IMR-90 (cell line): ENCODE data around the gene DPP6. TPM values are rescaled to one million over a fixed set of nuclear protein-coding genes. Genes with fewer than 3 reads are reported as not detected.

ENCODE experiments used
- ATAC-seq: fragments of 200-7000 bp; cut with Tn5 transposase; 2 replicates; pipeline ENCODE4 v1.9.1; 2020; ENCODE audit warnings: low read depth, mild to moderate bottlenecking, moderate library complexity
- BruUV-seq: library from RNA; stranded (reverse); fragments of 400-500 nt; replicated peaks from 2 replicates; lab custom pipeline; 2021; lab: Mats Ljungman, UMichigan
- CTCF ChIA-PET: fragments of 300-600 bp; formaldehyde crosslinking; extraction: SDS; loops from one replicate; lab custom pipeline; 2021; ENCODE audit warnings: antibody characterized with exemption; lab: Yijun Ruan, JAX
- POLR2A ChIA-PET: fragments of 300-600 bp; sonication (Branson Sonifier 250); formaldehyde crosslinking; loops from one replicate; lab custom pipeline; 2022; ENCODE audit warnings: antibody characterized with exemption; ENCODE audit not compliant: unreplicated experiment; lab: Charles Lee
- DNase-seq: peaks from one replicate; pipeline ENCODE4 v3.0.0; 2013
- H2AFZ ChIP-seq: replicated peaks from 2 replicates; pipeline ENCODE3; 2013; ENCODE audit warnings: low read length, mild to moderate bottlenecking; ENCODE audit not compliant: poor library complexity
- H2AK5ac ChIP-seq: 2 replicates; pipeline ENCODE4 v1.6.1; 2013; ENCODE audit warnings: low read depth, low read length, inconsistent platforms
- H2AK9ac ChIP-seq: replicated peaks from 2 replicates; pipeline ENCODE3; 2013; ENCODE audit warnings: mild to moderate bottlenecking, low read depth, low read length, moderate library complexity; ENCODE audit not compliant: poor library complexity
- H2BK120ac ChIP-seq: 2 replicates; pipeline ENCODE4 v1.6.1; 2013; ENCODE audit warnings: low read depth, low read length, inconsistent platforms
- H2BK15ac ChIP-seq: 3 replicates; pipeline ENCODE4 v1.6.1; 2013; ENCODE audit warnings: low read depth, low read length, inconsistent platforms
- H2BK20ac ChIP-seq: 2 replicates; pipeline ENCODE4 v1.6.1; 2013; ENCODE audit warnings: low read depth, mild to moderate bottlenecking, inconsistent platforms, low read length, moderate library complexity
- H2BK5ac ChIP-seq: 2 replicates; pipeline ENCODE4 v1.6.1; 2013; ENCODE audit warnings: mild to moderate bottlenecking, low read depth, low read length, inconsistent platforms; ENCODE audit not compliant: poor library complexity, severe bottlenecking
- H3K14ac ChIP-seq: replicated peaks from 2 replicates; pipeline ENCODE4 v1.6.1; 2013; ENCODE audit warnings: low read depth, low read length, inconsistent platforms
- H3K18ac ChIP-seq: 2 replicates; pipeline ENCODE4 v1.6.1; 2013; ENCODE audit warnings: low read depth, low read length, control low read depth
- H3K23ac ChIP-seq: 2 replicates; pipeline ENCODE4 v1.6.1; 2013; ENCODE audit warnings: low read depth, low read length, inconsistent platforms
- H3K27ac ChIP-seq: 2 replicates; pipeline ENCODE4 v1.5.1; 2013; ENCODE audit warnings: mild to moderate bottlenecking, control low read depth, low read length; ENCODE audit not compliant: insufficient read depth
- H3K27me3 ChIP-seq: 2 replicates; pipeline ENCODE4 v1.6.1; 2013; ENCODE audit warnings: low read length; ENCODE audit not compliant: control insufficient read depth, insufficient read depth
- H3K36me3 ChIP-seq: 2 replicates; pipeline ENCODE4 v1.6.1; 2013; ENCODE audit warnings: low read length, mixed read lengths; ENCODE audit not compliant: control insufficient read depth, insufficient read depth
- H3K4ac ChIP-seq: 2 replicates; pipeline ENCODE4 v1.6.1; 2013; ENCODE audit warnings: low read depth, low read length, inconsistent platforms
- H3K4me1 ChIP-seq: 2 replicates; pipeline ENCODE4 v1.6.1; 2013; ENCODE audit warnings: low read length, mixed read lengths; ENCODE audit not compliant: control insufficient read depth, insufficient read depth
- H3K4me2 ChIP-seq: 2 replicates; pipeline ENCODE4 v1.6.1; 2013; ENCODE audit warnings: low read depth, mild to moderate bottlenecking, control low read depth, low read length, moderate library complexity
- H3K4me3 ChIP-seq: 2 replicates; pipeline ENCODE4 v1.5.1; 2013; ENCODE audit warnings: low read depth, mild to moderate bottlenecking, control low read depth, low read length, moderate library complexity; ENCODE audit not compliant: insufficient read depth
- H3K56ac ChIP-seq: 2 replicates; pipeline ENCODE4 v1.6.1; 2013; ENCODE audit warnings: low read length, inconsistent platforms; ENCODE audit not compliant: insufficient read depth; ENCODE audit errors: extremely low read depth
- H3K79me1 ChIP-seq, 2 experiments: 2 replicates each; pipeline ENCODE4 v1.6.1; 2013; ENCODE audit warnings: low read length in 2 of 2, inconsistent platforms in 1 of 2, low read depth in 1 of 2
- H3K9ac ChIP-seq: 2 replicates; pipeline ENCODE4 v1.6.1; 2013; ENCODE audit warnings: low read depth, low read length, control low read depth
- H3K9me1 ChIP-seq: 2 replicates; pipeline ENCODE4 v1.6.1; 2013; ENCODE audit warnings: low read length, inconsistent platforms; ENCODE audit not compliant: insufficient read depth
- H3K9me3 ChIP-seq: 2 replicates; pipeline ENCODE4 v1.6.1; 2013; ENCODE audit warnings: low read length; ENCODE audit not compliant: control insufficient read depth, insufficient read depth
- H4K20me1 ChIP-seq: 2 replicates; pipeline ENCODE4 v1.6.1; 2013; ENCODE audit warnings: low read length, inconsistent platforms; ENCODE audit not compliant: insufficient read depth
- H4K5ac ChIP-seq: 2 replicates; pipeline ENCODE4 v1.6.1; 2013; ENCODE audit warnings: mild to moderate bottlenecking, low read depth, low read length, control low read depth
- H4K8ac ChIP-seq, 2 experiments: 2 replicates each; pipeline ENCODE4 v1.6.1; 2013; ENCODE audit warnings: low read depth in 2 of 2, low read length in 2 of 2, control low read depth in 1 of 2, inconsistent platforms in 1 of 2
- H4K91ac ChIP-seq: 2 replicates; pipeline ENCODE4 v1.6.1; 2013; ENCODE audit warnings: low read depth, low read length, inconsistent platforms; ENCODE audit not compliant: insufficient read depth
- BHLHE40 ChIP-seq: fragments of 150-350 bp; IDR thresholded peaks from 2 replicates; pipeline ENCODE4 v1.6.1; 2016; ENCODE audit warnings: mild to moderate bottlenecking, low read depth, low read length
- CHD1 ChIP-seq: IDR thresholded peaks from 2 replicates; pipeline ENCODE4 v1.6.1; 2012; ENCODE audit warnings: low read depth, low read length, improper control_type of control experiment
- CTCF ChIP-seq: conservative IDR thresholded peaks from 2 replicates; pipeline ENCODE4 v1.5.1; 2012; ENCODE audit warnings: mild to moderate bottlenecking, low read depth, low read length, improper control_type of control experiment
- FOS ChIP-seq: fragments of 150-350 bp; IDR thresholded peaks from 2 replicates; pipeline ENCODE4 v1.6.1; 2016; ENCODE audit warnings: low read depth, low read length
- MAFK ChIP-seq: IDR thresholded peaks from 2 replicates; pipeline ENCODE4 v1.6.1; 2012; ENCODE audit warnings: low read depth, low read length, improper control_type of control experiment
- MAZ ChIP-seq: IDR thresholded peaks from 2 replicates; pipeline ENCODE4 v1.6.1; 2012; ENCODE audit warnings: low read depth, mild to moderate bottlenecking, low read length, improper control_type of control experiment, moderate library complexity, borderline replicate concordance
- MXI1 ChIP-seq: IDR thresholded peaks from 2 replicates; pipeline ENCODE4 v1.6.1; 2012; ENCODE audit warnings: low read depth, mild to moderate bottlenecking, low read length, moderate library complexity, borderline replicate concordance
- NFE2L2 ChIP-seq: fragments of 150-350 bp; IDR thresholded peaks from 2 replicates; pipeline ENCODE4 v1.6.1; 2016; ENCODE audit warnings: low read depth, mild to moderate bottlenecking, low read length
- POLR2A ChIP-seq: IDR thresholded peaks from 2 replicates; pipeline ENCODE4 v1.6.1; 2012; ENCODE audit warnings: mild to moderate bottlenecking, low read depth, low read length
- RCOR1 ChIP-seq: IDR thresholded peaks from 2 replicates; pipeline ENCODE4 v1.6.1; 2012; ENCODE audit warnings: mild to moderate bottlenecking, low read length, improper control_type of control experiment; ENCODE audit not compliant: insufficient replicate concordance
- RFX5 ChIP-seq: IDR thresholded peaks from 2 replicates; pipeline ENCODE4 v1.8.0; 2012; ENCODE audit warnings: low read depth, mild to moderate bottlenecking, low read length, moderate library complexity
- SMC3 ChIP-seq: fragments of 150-350 bp; IDR thresholded peaks from 2 replicates; pipeline ENCODE4 v1.6.1; 2016; ENCODE audit warnings: low read depth, mild to moderate bottlenecking, antibody characterized with exemption, low read length, moderate library complexity
- WGBS, 2 experiments: methylation state at CpG; one replicate each; pipeline versions ENCODE4 v1.1.5 to v1.1.7; 2013; ENCODE audit warnings: missing lambda C conversion rate in 2 of 2; ENCODE audit not compliant: insufficient read length in 1 of 2; ENCODE audit errors: extremely low coverage in 2 of 2; 5-methylcytosine and 5-hydroxymethylcytosine counted together
- dilution Hi-C: fragments of 300-500 bp; cut with HindIII; formaldehyde crosslinking; loops from one replicate; pipeline ENCODE4 v1.14.3; 2018; ENCODE audit warnings: low sequenced_read_pairs; ENCODE audit not compliant: unreplicated experiment
- in situ Hi-C: fragments of 300-500 bp; cut with MboI; formaldehyde crosslinking; loops from 3 replicates; pipeline ENCODE4 v1.14.3; 2019; ENCODE audit warnings: low sequenced_read_pairs, inconsistent platforms, mixed read lengths
- intact Hi-C: fragments of 100-400 bp; cut with micrococcal nuclease; formaldehyde crosslinking; loops from 2 replicates; pipeline ENCODE4 v1.10.0; 2022
- polyA plus RNA-seq, 3 experiments: library from polyadenylated mRNA; depleted of rRNA; stranded (reverse); fragments of >200 nt; gene quantifications; 2 replicates each; pipeline ENCODE4 v1.2.3, GENCODE V29; 2012; ENCODE audit warnings: low replicate concordance in 1 of 3
- total RNA-seq: library from RNA; depleted of rRNA; stranded (reverse); fragments of >200 nt; gene quantifications from 2 replicates; pipeline ENCODE4 v1.2.3, GENCODE V29; 2012
- TF ChIP-seq, protein P1 (sequence below): fragments of 150-350 bp; IDR thresholded peaks from 2 replicates; pipeline ENCODE4 v1.6.1; 2017; ENCODE audit warnings: mild to moderate bottlenecking, antibody characterized with exemption, low read length, low read depth

Gene DPP6
- total and polyA plus RNA-seq, 2 of the 4 experiments (the other 2 are of a cell fraction): not detected

GRCh38 chr7:154546946-154547587 is 494.9 kb downstream of the DPP6 start:
- no peak overlapping the region for H3K4me2 ChIP-seq
- no peaks in the 10 kb centered on the region for H3K27me3 ChIP-seq
- H3K9me1 ChIP-seq: no peaks in the 10 kb centered on the region
- no peak overlapping the region for H3K14ac ChIP-seq
- no peak overlapping the region for H2BK20ac ChIP-seq
- H3K27ac ChIP-seq: no peak overlapping the region
- H2BK15ac ChIP-seq: no peak overlapping the region
- H2AK9ac ChIP-seq: no peak overlapping the region
- no peak overlapping the region for H4K5ac ChIP-seq
- H3K9ac ChIP-seq: no peak overlapping the region
- 4% methylated on average over 4 of the region's 9 CpGs; no CpG with 5 or more reads in 1 of the 2 experiments for WGBS, 2 experiments
- H3K23ac ChIP-seq: no peak overlapping the region
- H2BK120ac ChIP-seq: no peak overlapping the region
- dilution Hi-C loops (no loop called here), in situ Hi-C loops (no loop called here), intact Hi-C loops (no loop called here)
- no peaks in the 10 kb centered on the region for H4K20me1 ChIP-seq
- no peaks in the 10 kb centered on the region for H3K4me1 ChIP-seq
- no peak overlapping the region for H2BK5ac ChIP-seq
- H4K8ac ChIP-seq: no peak overlapping the region
- no peak overlapping the region for H2AK5ac ChIP-seq
- H3K36me3 ChIP-seq: no peaks in the 10 kb centered on the region
- H3K18ac ChIP-seq: no peak overlapping the region
- H3K56ac ChIP-seq: no peak overlapping the region
- H3K79me1 ChIP-seq: no peaks in the 10 kb centered on the region
- ChIA-PET CTCF (no interaction called here), POLR2A (no interaction called here)
- no peak overlapping the region for H3K4me3 ChIP-seq
- TF ChIP-seq RCOR1 (no peak), MAZ (no peak), CHD1 (no peak), BHLHE40 (no peak), FOS (no peak), SMC3 (no peak), MXI1 (no peak), CTCF (no peak), NFE2L2 (no peak), MAFK (no peak), POLR2A (no peak), RFX5 (no peak)
- TF ChIP-seq, protein P1, sequence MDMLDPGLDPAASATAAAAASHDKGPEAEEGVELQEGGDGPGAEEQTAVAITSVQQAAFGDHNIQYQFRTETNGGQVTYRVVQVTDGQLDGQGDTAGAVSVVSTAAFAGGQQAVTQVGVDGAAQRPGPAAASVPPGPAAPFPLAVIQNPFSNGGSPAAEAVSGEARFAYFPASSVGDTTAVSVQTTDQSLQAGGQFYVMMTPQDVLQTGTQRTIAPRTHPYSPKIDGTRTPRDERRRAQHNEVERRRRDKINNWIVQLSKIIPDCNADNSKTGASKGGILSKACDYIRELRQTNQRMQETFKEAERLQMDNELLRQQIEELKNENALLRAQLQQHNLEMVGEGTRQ: no peak
- DNase-seq (no peak), ATAC-seq (no peak)
- H3K4ac ChIP-seq: no peak overlapping the region
- BruUV-seq: no TSS peak
- peaks cover 21% of the 10 kb centered on the region for H3K9me3 ChIP-seq
- H4K91ac ChIP-seq: no peak overlapping the region
- H2AFZ ChIP-seq: no peak overlapping the region
